Stimulated activated CD4-positive, alpha-beta T cell treated with anti-CD3 and anti-CD28 coated beads, Interleukin-1b, Interleukin-23, amount 100 ng/mL, for 1 hour (primary cell): ENCODE data around the gene CBFB.

ENCODE experiments used
- DNase-seq, 2 donors: peaks; one replicate each; pipeline ENCODE4 v3.0.0-alpha.2; 2020; ENCODE audit warnings: low read depth in 2 of 2

CBFB gene

GRCh38 chr16:67016681-67017420 is 12.1 kb upstream of the CBFB start:
- no peak for DNase-seq

GRCh38 chr16:67017421-67017750 is 11.6 kb upstream of the CBFB start:
- no peak for DNase-seq

- peak; percentile 72 to 73 for DNase-seq
Measured at GRCh38 chr16:67017810-67018488, 11.0 kb upstream of the CBFB start.

GRCh38 chr16:67019171-67019570 is 9.8 kb upstream of the CBFB start:
- DNase-seq: no peak

GRCh38 chr16:67021321-67021720 is 7.6 kb upstream of the CBFB start:
- no peak for DNase-seq

GRCh38 chr16:67022531-67023214 is 6.3 kb upstream of the CBFB start:
- no peak for DNase-seq

GRCh38 chr16:67023689-67024088 is 5.3 kb upstream of the CBFB start:
- no peak for DNase-seq

GRCh38 chr16:67024384-67025209 is 4.4 kb upstream of the CBFB start:
- no peak for DNase-seq

- DNase-seq: no peak
Measured at GRCh38 chr16:67025210-67025550, 3.8 kb upstream of the CBFB start.

- no peak for DNase-seq
Measured at GRCh38 chr16:67026570-67026969, 2.4 kb upstream of the CBFB start.

- DNase-seq: no peak
Measured at GRCh38 chr16:67027046-67027445, 1.9 kb upstream of the CBFB start.

- no peak for DNase-seq
Measured at GRCh38 chr16:67028167-67028695, 718 bp upstream of the CBFB start.

- DNase-seq: peak in 1 of 2 donors; percentile 32
Measured at GRCh38 chr16:67029254-67030096, 526 bp downstream of the CBFB start.

- DNase-seq: no peak
Measured at GRCh38 chr16:67030221-67030962, 1.4 kb downstream of the CBFB start.

GRCh38 chr16:67034487-67034886 is 5.5 kb downstream of the CBFB start:
- no peak for DNase-seq

- no peak for DNase-seq
Measured at GRCh38 chr16:67035364-67035763, 6.4 kb downstream of the CBFB start.

GRCh38 chr16:67036323-67036741 is 7.4 kb downstream of the CBFB start:
- no peak for DNase-seq

- no peak for DNase-seq
Measured at GRCh38 chr16:67039260-67040020, 10.5 kb downstream of the CBFB start.

- no peak for DNase-seq
Measured at GRCh38 chr16:67040166-67040565, 11.2 kb downstream of the CBFB start.

- DNase-seq: no peak
Measured at GRCh38 chr16:67040906-67041305, 12.0 kb downstream of the CBFB start.
